ENCODE results near the gene SLC66A2. TPM values are rescaled to one million over a fixed set of nuclear protein-coding genes. Genes with fewer than 3 reads are reported as not detected.

SLC66A2 gene
- total RNA-seq, 4 donors from 2014 or later, result 56.5 to 183 (median 92.9) TPM

GRCh38 chr18:79932907-79933306 is 18.5 kb downstream of the SLC66A2 start:
- H3K4me1 ChIP-seq, result peaks cover 0 to 45% (median 26%) of the 10 kb centered on the region in 4 donors
- no peak for DNase-seq
- 96 to 98% methylated on average over 3 of the region's 3 CpGs for WGBS, 2 donors (ENCODE audit: low coverage in 1 of 2)
- in situ Hi-C loops (cut with MboI; ENCODE audit: low pct_ligation_motif_present in 1 of 4, low pct_unique_long_range_greater_than_20kb in 1 of 4, low sequenced_read_pairs in 3 of 4) (no loop called here), intact Hi-C loops (cut with DNase I; ENCODE audit: low total_unique reads) (no loop called here)
- TF ChIP-seq EP300 (IDR thresholded peaks at IDR 0.05; ENCODE audit: low read depth) (no peak), POLR2A (IDR thresholded peaks at IDR 0.05) (no peak), CTCF (IDR thresholded peaks at IDR 0.05) (no peak), POLR2AphosphoS5 (IDR thresholded peaks at IDR 0.05) (no peak)
- H3K27ac ChIP-seq, result no peak overlapping the region
- H3K36me3 ChIP-seq, result peaks cover 0 to 38% (median 18%) of the 10 kb centered on the region in 4 donors
- H3K4me3 ChIP-seq, result no peak overlapping the region
- H3K27me3 ChIP-seq, result no peaks in the 10 kb centered on the region
- peaks cover 35 to 39% of the 10 kb centered on the region in 2 donors for H3K9me3 ChIP-seq

GRCh38 chr18:79931475-79931874 is 20.0 kb downstream of the SLC66A2 start:
- intact Hi-C loops (cut with DNase I; ENCODE audit: low total_unique reads) (no loop called here), in situ Hi-C loops (cut with MboI; ENCODE audit: low pct_ligation_motif_present in 1 of 4, low pct_unique_long_range_greater_than_20kb in 1 of 4, low sequenced_read_pairs in 3 of 4) (no loop called here)
- WGBS, 2 donors (ENCODE audit: low coverage in 1 of 2), result 97 to 100% methylated on average over 1 to 2 of the region's 2 CpGs
- Histone ChIP-seq H3K4me3 (no peak overlapping the region), H3K36me3 (peaks cover 0 to 38% (median 18%) of the 10 kb centered on the region in 4 donors), H3K9me3 (peaks cover 35 to 39% of the 10 kb centered on the region in 2 donors), H3K4me1 (peaks cover 0 to 32% (median 23%) of the 10 kb centered on the region in 4 donors), H3K27ac (no peak overlapping the region), H3K27me3 (no peaks in the 10 kb centered on the region)
- TF ChIP-seq POLR2AphosphoS5 (IDR thresholded peaks at IDR 0.05) (no peak), POLR2A (IDR thresholded peaks at IDR 0.05) (no peak), EP300 (IDR thresholded peaks at IDR 0.05; ENCODE audit: low read depth) (no peak), CTCF (IDR thresholded peaks at IDR 0.05) (no peak)
- no peak for DNase-seq

- TF ChIP-seq CTCF (IDR thresholded peaks at IDR 0.05), result no peak
- no peak for TF ChIP-seq EP300 (IDR thresholded peaks at IDR 0.05; ENCODE audit: low read depth)
- Histone ChIP-seq H3K36me3 (peaks cover 0 to 42% (median 18%) of the 10 kb centered on the region in 4 donors), H3K9me3 (peaks cover 35 to 39% of the 10 kb centered on the region in 2 donors), H3K27ac (no peak overlapping the region), H3K27me3 (no peaks in the 10 kb centered on the region), H3K4me3 (no peak overlapping the region), H3K4me1 (peaks cover 0 to 18% (median 15%) of the 10 kb centered on the region in 4 donors)
- intact Hi-C loops (cut with DNase I; ENCODE audit: low total_unique reads), result no loop called here
- in situ Hi-C loops (cut with MboI; ENCODE audit: low pct_ligation_motif_present in 1 of 4, low pct_unique_long_range_greater_than_20kb in 1 of 4, low sequenced_read_pairs in 3 of 4), result no loop called here
- 96 to 97% methylated on average over 2 of the region's 2 CpGs for WGBS, 2 donors (ENCODE audit: low coverage in 1 of 2)
- DNase-seq, result no peak
Measured at GRCh38 chr18:79930020-79930642, 21.3 kb downstream of the SLC66A2 start.

- Histone ChIP-seq H3K36me3 (peaks cover 0 to 40% (median 18%) of the 10 kb centered on the region in 4 donors), H3K9me3 (peaks cover 35 to 38% of the 10 kb centered on the region in 2 donors), H3K4me1 (peaks cover 0 to 2% (median under 1%) of the 10 kb centered on the region in 4 donors), H3K27me3 (no peaks in the 10 kb centered on the region), H3K27ac (no peak overlapping the region), H3K4me3 (no peak overlapping the region)
- intact Hi-C loops (cut with DNase I; ENCODE audit: low total_unique reads) (no loop called here), in situ Hi-C loops (cut with MboI; ENCODE audit: low pct_ligation_motif_present in 1 of 4, low pct_unique_long_range_greater_than_20kb in 1 of 4, low sequenced_read_pairs in 3 of 4) (no loop called here)
- peak; percentile 5 for DNase-seq
- TF ChIP-seq POLR2A (IDR thresholded peaks at IDR 0.05) (no peak), POLR2AphosphoS5 (IDR thresholded peaks at IDR 0.05) (no peak), EP300 (IDR thresholded peaks at IDR 0.05; ENCODE audit: low read depth) (no peak), CTCF (IDR thresholded peaks at IDR 0.05) (no peak)
- 95 to 100% methylated on average over 3 to 9 of the region's 9 CpGs for WGBS, 2 donors (ENCODE audit: low coverage in 1 of 2)
Measured at GRCh38 chr18:79928563-79928960, 22.9 kb downstream of the SLC66A2 start.

All from transverse colon (tissue), 4 donors.